SK-N-SH (cell line): ENCODE data around the gene MSN. TPM values are rescaled to one million over a fixed set of nuclear protein-coding genes. Genes with fewer than 3 reads are reported as not detected.

Experiments used
- CTCF ChIA-PET: fragments of 300-600, 350-600 bp; formaldehyde crosslinking; extraction: SDS; loops from one replicate; lab custom pipeline; 2021; lab: Yijun Ruan, JAX
- POLR2A ChIA-PET: fragments of 350-600 bp; sonication (Branson Sonifier 250); formaldehyde crosslinking; extraction: SDS; loops from one replicate; lab custom pipeline; 2020; ENCODE audit warnings: antibody characterized with exemption, inconsistent platforms; lab: Yijun Ruan, JAX
- DNase-seq: peaks from one replicate; pipeline ENCODE4 v3.0.0; 2012
- H2AFZ ChIP-seq: fragments of 200-600 bp; sonication (generic); 2 replicates; pipeline ENCODE4 v1.8.1; 2016; ENCODE audit warnings: antibody characterized with exemption, mild to moderate bottlenecking, low read depth
- H3F3A ChIP-seq: fragments of 200-600 bp; sonication (generic); replicated peaks from 2 replicates; pipeline ENCODE3; 2016; ENCODE audit warnings: antibody characterized with exemption, mild to moderate bottlenecking; ENCODE audit not compliant: insufficient read depth
- H3K27ac ChIP-seq, 2 experiments: fragments of 200-500 bp in 1 of 2; fragments of 200-600 bp in 1 of 2; sonication (Bioruptor generic) in 1 of 2; sonication (generic), shearing (Covaris generic) in 1 of 2; 2 replicates each; pipeline versions ENCODE4 v1.5.1 to v1.6.1; 2014 to 2016; ENCODE audit warnings: low read depth in 2 of 2, inconsistent platforms in 1 of 2, low read length in 1 of 2, mild to moderate bottlenecking in 1 of 2, mixed read lengths in 1 of 2
- H3K27me3 ChIP-seq: fragments of 200-600 bp; sonication (generic), shearing (Covaris generic); 2 replicates; pipeline ENCODE4 v1.6.1; 2016; ENCODE audit warnings: mixed run types; ENCODE audit not compliant: insufficient read depth
- H3K36me3 ChIP-seq, 2 experiments: fragments of 200-500 bp in 1 of 2; fragments of 200-600 bp in 1 of 2; sonication (Bioruptor generic) in 1 of 2; sonication (generic) in 1 of 2; replicated peaks in 1 of 2; 2 replicates each; pipeline versions ENCODE3 to v1.5.1; 2014 to 2016; ENCODE audit warnings: low read length in 1 of 2, mild to moderate bottlenecking in 1 of 2; ENCODE audit not compliant: insufficient read depth in 2 of 2, control insufficient read depth in 1 of 2
- H3K4me1 ChIP-seq, 2 experiments: fragments of 200-500 bp in 1 of 2; fragments of 200-600 bp in 1 of 2; sonication (Bioruptor generic) in 1 of 2; sonication (generic), shearing (Covaris generic) in 1 of 2; 2 replicates each; pipeline versions ENCODE4 v1.5.1 to v1.6.1; 2014 to 2016; ENCODE audit warnings: low read depth in 1 of 2, low read length in 1 of 2, mixed run types in 1 of 2; ENCODE audit not compliant: insufficient read depth in 2 of 2, control insufficient read depth in 1 of 2
- H3K4me2 ChIP-seq: fragments of 200-600 bp; sonication (generic), shearing (Covaris generic); 2 replicates; pipeline ENCODE4 v1.6.1; 2017; ENCODE audit warnings: mixed run types
- H3K4me3 ChIP-seq, 2 experiments: fragments of 200-500 bp in 1 of 2; fragments of 200-600 bp in 1 of 2; sonication (Bioruptor generic) in 1 of 2; sonication (generic), shearing (Covaris generic) in 1 of 2; 2 replicates each; pipeline versions ENCODE4 v1.5.1 to v1.8.1; 2014 to 2016; ENCODE audit warnings: low read depth in 2 of 2, inconsistent platforms in 1 of 2, low read length in 1 of 2, mild to moderate bottlenecking in 1 of 2, mixed read lengths in 1 of 2, moderate library complexity in 1 of 2
- H3K79me2 ChIP-seq: fragments of 200-600 bp; sonication (generic); 2 replicates; pipeline ENCODE4 v1.8.1; 2017; ENCODE audit warnings: mild to moderate bottlenecking; ENCODE audit not compliant: insufficient read depth
- H3K9ac ChIP-seq: fragments of 200-600 bp; sonication (generic); 2 replicates; pipeline ENCODE4 v1.6.1; 2017; ENCODE audit warnings: mixed run types
- H3K9me2 ChIP-seq: fragments of 200-600 bp; sonication (generic); 2 replicates; pipeline ENCODE4 v1.6.1; 2017; ENCODE audit warnings: mixed run types
- H3K9me3 ChIP-seq: fragments of 200-600 bp; sonication (generic); 2 replicates; pipeline ENCODE4 v1.6.1; 2017; ENCODE audit warnings: mixed run types, mild to moderate bottlenecking, moderate library complexity
- H4K20me1 ChIP-seq: fragments of 200-600 bp; sonication (generic); 2 replicates; pipeline ENCODE4 v1.6.1; 2017; ENCODE audit warnings: mild to moderate bottlenecking, mixed run types; ENCODE audit not compliant: insufficient read depth
- CHD2 ChIP-seq: fragments of 150-350 bp; IDR thresholded peaks from 2 replicates; pipeline ENCODE4 v1.6.1; 2018; ENCODE audit warnings: low read length; ENCODE audit not compliant: partially characterized antibody
- EP300 ChIP-seq, 2 experiments: IDR thresholded peaks; 2 replicates each; pipeline versions ENCODE4 v1.4.0 to v1.6.1; 2012; ENCODE audit warnings: borderline replicate concordance in 1 of 2, low read depth in 1 of 2, low read length in 1 of 2
- FOXJ3 ChIP-seq: sonication (generic); formaldehyde crosslinking; IDR thresholded peaks from 2 replicates; pipeline ENCODE4 v1.5.1; 2020; ENCODE audit warnings: mild to moderate bottlenecking, missing genetic modification reagents
- FOXM1 ChIP-seq: IDR thresholded peaks from 2 replicates; pipeline ENCODE4 v1.4.0; 2012; ENCODE audit warnings: low read depth, mild to moderate bottlenecking
- GATA2 ChIP-seq: sonication (generic); formaldehyde crosslinking; IDR thresholded peaks from 2 replicates; pipeline ENCODE4 v1.5.0; 2020; ENCODE audit warnings: mild to moderate bottlenecking, missing genetic modification reagents
- MEF2A ChIP-seq: IDR thresholded peaks from 2 replicates; pipeline ENCODE4 v1.4.0; 2012; ENCODE audit warnings: low read depth, borderline replicate concordance
- MXI1 ChIP-seq: IDR thresholded peaks from 2 replicates; pipeline ENCODE4 v1.6.1; 2012; ENCODE audit warnings: mild to moderate bottlenecking, low read depth, low read length, improper control_type of control experiment
- POLR2AphosphoS5 ChIP-seq: IDR thresholded peaks from 2 replicates; pipeline ENCODE4 v1.6.1; 2012; ENCODE audit warnings: low read depth, low read length
- RAD21 ChIP-seq: IDR thresholded peaks from 2 replicates; pipeline ENCODE4 v1.6.1; 2012; ENCODE audit warnings: mild to moderate bottlenecking, low read length
- RFX5 ChIP-seq: IDR thresholded peaks from 2 replicates; pipeline ENCODE4 v1.6.1; 2012; ENCODE audit warnings: mild to moderate bottlenecking, improper control_type of control experiment, low read length
- RXRA ChIP-seq: IDR thresholded peaks from 2 replicates; pipeline ENCODE4 v1.4.0; 2012; ENCODE audit warnings: low read depth, mild to moderate bottlenecking, borderline replicate concordance
- SMC3 ChIP-seq: IDR thresholded peaks from 2 replicates; pipeline ENCODE4 v1.6.1; 2012; ENCODE audit warnings: low read depth, low read length, improper control_type of control experiment
- TCF12 ChIP-seq: IDR thresholded peaks from 2 replicates; pipeline ENCODE4 v1.4.0; 2012
- ZBTB33 ChIP-seq: IDR thresholded peaks from 2 replicates; pipeline ENCODE4 v1.4.0; 2012; ENCODE audit warnings: low read depth, borderline replicate concordance
- WGBS: methylation state at CpG from one replicate; pipeline ENCODE4 v1.1.6; 2017; ENCODE audit warnings: low lambda C conversion rate; 5-methylcytosine and 5-hydroxymethylcytosine counted together
- polyA plus RNA-seq, 3 experiments: library from polyadenylated mRNA; depleted of rRNA; stranded (reverse); fragments of >200 nt; gene quantifications; 2 replicates each; pipeline ENCODE4 v1.2.3, GENCODE V29; 2012
- TF ChIP-seq, protein P1 (sequence below): fragments of 200-600 bp; sonication (generic); IDR thresholded peaks from 2 replicates; pipeline ENCODE4 v1.6.1; 2017; ENCODE audit warnings: antibody characterized with exemption, mild to moderate bottlenecking, moderate library complexity
- TF ChIP-seq, protein P2 (sequence below): IDR thresholded peaks from 2 replicates; pipeline ENCODE4 v1.4.0; 2012; ENCODE audit warnings: low read depth

The MSN gene
- polyA plus RNA-seq, 1 of the 3 experiments (the other 2 are of a cell fraction), result 189 TPM

DNA sequence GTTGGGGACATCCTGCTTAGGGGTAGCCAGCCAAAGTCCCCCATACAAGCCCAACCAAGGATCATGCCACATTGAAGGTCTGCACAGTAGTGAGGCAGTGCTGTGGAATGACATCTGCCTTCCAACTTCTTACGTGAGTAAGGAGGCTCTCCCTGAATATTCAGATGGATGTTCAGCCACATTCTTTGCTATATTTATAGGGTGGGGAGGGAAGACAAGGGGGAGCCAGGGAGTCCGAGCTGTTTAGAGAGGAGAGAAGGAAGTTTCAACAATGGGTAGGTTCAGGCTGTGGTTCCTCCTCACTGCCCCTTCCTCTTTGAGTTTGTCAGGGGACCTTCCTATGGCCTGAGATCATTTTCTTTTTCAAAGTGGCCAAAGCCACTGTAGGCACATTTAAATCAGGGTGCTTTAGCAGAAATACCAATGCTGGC, 29.8 kb downstream of the MSN start (continued):
- TF ChIP-seq, protein P1, sequence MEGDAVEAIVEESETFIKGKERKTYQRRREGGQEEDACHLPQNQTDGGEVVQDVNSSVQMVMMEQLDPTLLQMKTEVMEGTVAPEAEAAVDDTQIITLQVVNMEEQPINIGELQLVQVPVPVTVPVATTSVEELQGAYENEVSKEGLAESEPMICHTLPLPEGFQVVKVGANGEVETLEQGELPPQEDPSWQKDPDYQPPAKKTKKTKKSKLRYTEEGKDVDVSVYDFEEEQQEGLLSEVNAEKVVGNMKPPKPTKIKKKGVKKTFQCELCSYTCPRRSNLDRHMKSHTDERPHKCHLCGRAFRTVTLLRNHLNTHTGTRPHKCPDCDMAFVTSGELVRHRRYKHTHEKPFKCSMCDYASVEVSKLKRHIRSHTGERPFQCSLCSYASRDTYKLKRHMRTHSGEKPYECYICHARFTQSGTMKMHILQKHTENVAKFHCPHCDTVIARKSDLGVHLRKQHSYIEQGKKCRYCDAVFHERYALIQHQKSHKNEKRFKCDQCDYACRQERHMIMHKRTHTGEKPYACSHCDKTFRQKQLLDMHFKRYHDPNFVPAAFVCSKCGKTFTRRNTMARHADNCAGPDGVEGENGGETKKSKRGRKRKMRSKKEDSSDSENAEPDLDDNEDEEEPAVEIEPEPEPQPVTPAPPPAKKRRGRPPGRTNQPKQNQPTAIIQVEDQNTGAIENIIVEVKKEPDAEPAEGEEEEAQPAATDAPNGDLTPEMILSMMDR, result no peak
- TF ChIP-seq POLR2AphosphoS5 (no peak), RXRA (no peak), FOXM1 (no peak), RAD21 (no peak), SMC3 (no peak)

GRCh38 chrX:65697915-65698796, 30.7 kb downstream of the MSN start:
- peak overlapping the region; percentile 45 for H3K4me2 ChIP-seq
- H3K27me3 ChIP-seq, result no peaks in the 10 kb centered on the region; the same call in 1 of the 2 replicates
- no peak overlapping the region for H2AFZ ChIP-seq
- H3K4me3 ChIP-seq, result no peak overlapping the region
- no peaks in the 10 kb centered on the region for H3K9me2 ChIP-seq
- peaks cover 98% of the 10 kb centered on the region for H4K20me1 ChIP-seq
- H3K79me2 ChIP-seq, result peaks cover 100% of the 10 kb centered on the region
- TF ChIP-seq, protein P2, sequence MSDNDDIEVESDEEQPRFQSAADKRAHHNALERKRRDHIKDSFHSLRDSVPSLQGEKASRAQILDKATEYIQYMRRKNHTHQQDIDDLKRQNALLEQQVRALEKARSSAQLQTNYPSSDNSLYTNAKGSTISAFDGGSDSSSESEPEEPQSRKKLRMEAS, result 0 out of 2 replicates have a peak, but pooled peaks have one; percentile 10
- no peak for TF ChIP-seq FOXM1
- peaks cover 13% of the 10 kb centered on the region for H3F3A ChIP-seq
- peak overlapping the region in 1 of 2 experiments; percentile 77; a peak in 2 of 4 replicates for H3K27ac ChIP-seq
- POLR2A ChIA-PET, result no interaction called here
- H3K4me1 ChIP-seq, result peaks cover 0 to 22% of the 10 kb centered on the region in 2 experiments; a peak in 1 of 4 replicates
- 24% methylated on average over 4 of the region's 6 CpGs for WGBS
- H3K9me3 ChIP-seq, result no peaks in the 10 kb centered on the region
- peak overlapping the region; percentile 38; the same call in 1 of the 2 replicates for H3K9ac ChIP-seq
- CTCF ChIA-PET, result no interaction called here
- DNase-seq, result no peak
- peaks cover 0 to 7% of the 10 kb centered on the region in 2 experiments for H3K36me3 ChIP-seq

GRCh38 chrX:65702956-65703355, 35.5 kb downstream of the MSN start:
- Histone ChIP-seq H3K4me1 (peaks cover 0 to 12% of the 10 kb centered on the region in 2 experiments; a peak in 2 of 4 replicates), H3K79me2 (peaks cover 99% of the 10 kb centered on the region), H3K9me3 (no peaks in the 10 kb centered on the region), H2AFZ (no peak overlapping the region), H4K20me1 (peaks cover 98% of the 10 kb centered on the region), H3K9me2 (no peaks in the 10 kb centered on the region), H3K4me2 (no peak overlapping the region), H3K27ac (peak overlapping the region in 1 of 2 experiments; percentile 75; a peak in 2 of 4 replicates), H3K27me3 (no peaks in the 10 kb centered on the region), H3K4me3 (no peak overlapping the region), H3F3A (peaks cover 9% of the 10 kb centered on the region), H3K36me3 (peaks cover 0 to 7% of the 10 kb centered on the region in 2 experiments), H3K9ac (no peak overlapping the region)
- POLR2A ChIA-PET, result no interaction called here
- no peak for DNase-seq
- CTCF ChIA-PET, result no interaction called here
- 39% methylated on average over 2 of the region's 2 CpGs for WGBS
- TF ChIP-seq SMC3, result no peak
- no peak for TF ChIP-seq ZBTB33
- no peak for TF ChIP-seq GATA2 (CRISPR knock-in tag)
- no peak for TF ChIP-seq FOXM1
- no peak for TF ChIP-seq TCF12
- no peak for TF ChIP-seq RXRA
- TF ChIP-seq EP300 (IDR thresholded peaks at IDR 0.05; ENCODE audit: borderline replicate concordance in 1 of 2, low read depth in 1 of 2, low read length in 1 of 2), result no peak
- no peak for TF ChIP-seq FOXJ3 (CRISPR knock-in tag)
- TF ChIP-seq RFX5, result no peak
- no peak for TF ChIP-seq CHD2
- no peak for TF ChIP-seq MEF2A
- no peak for TF ChIP-seq MXI1
- TF ChIP-seq POLR2AphosphoS5, result no peak
- TF ChIP-seq, protein P1, result no peak
